RWPE2 (cell line): ENCODE measurements around the gene ACOT2.

ENCODE experiments used
- ATAC-seq: fragments of 200-7000 bp; cut with Tn5 transposase; 3 replicates; pipeline ENCODE4 v1.9.1; 2021; ENCODE audit warnings: low read depth
- DNase-seq: peaks from one replicate; pipeline ENCODE4 v3.0.0-alpha.2; 2020; ENCODE audit warnings: low spot score
- H3K27ac ChIP-seq: fragments of 450-650 bp; 2 replicates; pipeline ENCODE4 v1.5.1; 2017; ENCODE audit warnings: mild to moderate bottlenecking; ENCODE audit not compliant: poor library complexity, severe bottlenecking
- H3K27me3 ChIP-seq: fragments of 250-450 bp; sonication (Bioruptor Pico); 2 replicates; pipeline ENCODE4 v1.5.1; 2021; ENCODE audit warnings: mild to moderate bottlenecking, moderate library complexity; ENCODE audit not compliant: insufficient read depth, poor library complexity, severe bottlenecking
- H3K36me3 ChIP-seq: fragments of 250-450 bp; sonication (Bioruptor Pico); 2 replicates; pipeline ENCODE4 v1.5.1; 2020; ENCODE audit warnings: low read depth, mild to moderate bottlenecking, moderate library complexity
- H3K4me1 ChIP-seq: fragments of 250-450 bp; sonication (Bioruptor Pico); 2 replicates; pipeline ENCODE4 v1.5.1; 2021; ENCODE audit warnings: mild to moderate bottlenecking, moderate library complexity; ENCODE audit not compliant: insufficient read depth, poor library complexity, severe bottlenecking
- H3K4me3 ChIP-seq: fragments of 250-450 bp; sonication (Bioruptor Pico); 2 replicates; pipeline ENCODE4 v1.5.1; 2021; ENCODE audit warnings: mild to moderate bottlenecking, moderate library complexity; ENCODE audit not compliant: severe bottlenecking
- H3K9me3 ChIP-seq: fragments of 250-450 bp; sonication (Bioruptor Pico); 2 replicates; pipeline ENCODE4 v1.5.1; 2021; ENCODE audit warnings: mild to moderate bottlenecking, moderate library complexity; ENCODE audit not compliant: severe bottlenecking
- CTCF ChIP-seq: fragments of 450-650 bp; IDR thresholded peaks from one replicate; pipeline ENCODE4 v1.5.1; 2017; ENCODE audit warnings: mild to moderate bottlenecking, moderate library complexity; ENCODE audit not compliant: poor library complexity, severe bottlenecking

The ACOT2 gene

GRCh38 chr14:73591690-73592449 is 22.9 kb downstream of the ACOT2 start, which contains the start of gene ACOT4:
TSS of gene ACOT4 (plus strand) at chr14:73591873. CDS start at chr14:73591960, 87 bp downstream.
- Histone ChIP-seq H3K9me3 (no peaks in the 10 kb centered on the region), H3K4me3 (peak within 1 kb of the TSS; percentile 42), H3K27me3 (no peaks in the 10 kb centered on the region), H3K4me1 (no peaks in the 10 kb centered on the region), H3K36me3 (no peaks in the 10 kb centered on the region), H3K27ac (no peak within 1 kb of the TSS)
- DNase-seq (no peak), ATAC-seq (peak; percentile 72)
- TF ChIP-seq CTCF, result peak; percentile 24

- no peak for ATAC-seq
- no peaks in the 10 kb centered on the region for H3K4me1 ChIP-seq
- TF ChIP-seq CTCF, result no peak
- DNase-seq, result no peak
- no peak overlapping the region for H3K27ac ChIP-seq
- H3K4me3 ChIP-seq, result no peak overlapping the region
- H3K36me3 ChIP-seq, result no peaks in the 10 kb centered on the region
- H3K27me3 ChIP-seq, result no peaks in the 10 kb centered on the region
- no peaks in the 10 kb centered on the region for H3K9me3 ChIP-seq
These were observed 25.5 kb downstream of the ACOT2 start for GRCh38 chr14:73594491-73594890.

GRCh38 chr14:73599499-73599898 is 30.5 kb downstream of the ACOT2 start:
- no peak for TF ChIP-seq CTCF
- no peaks in the 10 kb centered on the region for H3K36me3 ChIP-seq

GRCh38 chr14:73602994-73603393 is 34.0 kb downstream of the ACOT2 start:
- Histone ChIP-seq H3K4me1 (peaks cover 12% of the 10 kb centered on the region), H3K9me3 (no peaks in the 10 kb centered on the region), H3K36me3 (no peaks in the 10 kb centered on the region), H3K4me3 (no peak overlapping the region), H3K27me3 (no peaks in the 10 kb centered on the region), H3K27ac (peak overlapping the region; percentile 20)
- ATAC-seq (no peak), DNase-seq (no peak)
- no peak for TF ChIP-seq CTCF

More at GRCh38 chr14:73599499-73599898, 30.5 kb downstream of the ACOT2 start:
- H3K4me1 ChIP-seq, result peaks cover 12% of the 10 kb centered on the region
- no peaks in the 10 kb centered on the region for H3K27me3 ChIP-seq
- no peaks in the 10 kb centered on the region for H3K9me3 ChIP-seq
- peak; percentile 10; the same call in 1 of the 3 replicates for ATAC-seq
- DNase-seq, result no peak
- H3K4me3 ChIP-seq, result no peak overlapping the region
- no peak overlapping the region for H3K27ac ChIP-seq

- Histone ChIP-seq H3K27me3 (no peaks in the 10 kb centered on the region), H3K27ac (no peak overlapping the region), H3K36me3 (no peaks in the 10 kb centered on the region), H3K4me1 (peaks cover 12% of the 10 kb centered on the region), H3K9me3 (no peaks in the 10 kb centered on the region), H3K4me3 (no peak overlapping the region)
- DNase-seq, result no peak
- ATAC-seq, result no peak
- no peak for TF ChIP-seq CTCF
These were observed 37.3 kb downstream of the ACOT2 start for GRCh38 chr14:73606271-73606670.
